Measurements from ENCODE around the gene UCK2.

Gene UCK2

GRCh38 chr1:165938844-165939243 lies 111.4 kb downstream of the UCK2 start:
- no peak for DNase-seq (ENCODE audit: low spot score)

GRCh38 chr1:165941531-165941930 lies 114.1 kb downstream of the UCK2 start:
- DNase-seq (ENCODE audit: low spot score) = no peak

GRCh38 chr1:165942062-165942461 lies 114.6 kb downstream of the UCK2 start:
- no peak for DNase-seq (ENCODE audit: low spot score)

- DNase-seq (ENCODE audit: low spot score) = no peak
These were observed 115.6 kb downstream of the UCK2 start for GRCh38 chr1:165942927-165943597.

- DNase-seq (ENCODE audit: low spot score) = no peak
These were observed 118.5 kb downstream of the UCK2 start for GRCh38 chr1:165945911-165946310.

- DNase-seq (ENCODE audit: low spot score) = no peak
These were observed 120.5 kb downstream of the UCK2 start for GRCh38 chr1:165947797-165948455.

GRCh38 chr1:165949335-165950130 lies 122.1 kb downstream of the UCK2 start:
- DNase-seq (ENCODE audit: low spot score) = no peak

- no peak for DNase-seq (ENCODE audit: low spot score)
These were observed 127.5 kb downstream of the UCK2 start for GRCh38 chr1:165954940-165955339.

- DNase-seq (ENCODE audit: low spot score) = no peak
These were observed 130.9 kb downstream of the UCK2 start for GRCh38 chr1:165958306-165958705.

- DNase-seq (ENCODE audit: low spot score) = no peak
These were observed 132.7 kb downstream of the UCK2 start for GRCh38 chr1:165960136-165960535.

- no peak for DNase-seq (ENCODE audit: low spot score)
These were observed 133.5 kb downstream of the UCK2 start for GRCh38 chr1:165960881-165961280.
